Pulmonary artery endothelial cell (primary cell): Measurements from ENCODE around the gene ITGB7. TPM values are rescaled to one million over a fixed set of nuclear protein-coding genes. Genes with fewer than 3 reads are reported as not detected.

Experiments
- DNase-seq: peaks from one replicate; pipeline ENCODE4 v3.0.0-alpha.2; 2011; ENCODE audit warnings: low read depth, low spot score
- total RNA-seq: library from RNA; depleted of rRNA; stranded (reverse); fragments of >200 nt; gene quantifications from 2 replicates; pipeline ENCODE4 v1.2.3, GENCODE V29; 2014

Gene ITGB7
- total RNA-seq, 1 donor from 2014 or later, result not detected

- DNase-seq, result no peak
Measured at GRCh38 chr12:53231921-53232645, 25.0 kb upstream of the ITGB7 start, which contains the start of gene RARG. Gene RARG (minus strand): TSS chr12:53232209. CDS start chr12:53227545, 4,664 bp downstream.

DNA sequence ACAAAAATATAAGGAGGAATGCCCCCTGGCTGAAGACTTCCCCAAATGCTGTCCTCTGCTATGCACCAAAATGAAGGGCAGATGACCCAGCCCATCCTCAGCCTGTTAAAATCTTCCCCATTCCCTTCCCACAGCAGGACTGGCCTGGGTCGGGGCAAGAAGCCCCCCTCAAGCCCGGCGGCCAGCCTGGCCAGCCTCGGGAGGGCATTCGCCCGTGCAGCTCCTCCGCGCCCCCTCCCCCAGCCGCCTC, 24.5 kb upstream of the ITGB7 start:
- DNase-seq, result no peak

DNA sequence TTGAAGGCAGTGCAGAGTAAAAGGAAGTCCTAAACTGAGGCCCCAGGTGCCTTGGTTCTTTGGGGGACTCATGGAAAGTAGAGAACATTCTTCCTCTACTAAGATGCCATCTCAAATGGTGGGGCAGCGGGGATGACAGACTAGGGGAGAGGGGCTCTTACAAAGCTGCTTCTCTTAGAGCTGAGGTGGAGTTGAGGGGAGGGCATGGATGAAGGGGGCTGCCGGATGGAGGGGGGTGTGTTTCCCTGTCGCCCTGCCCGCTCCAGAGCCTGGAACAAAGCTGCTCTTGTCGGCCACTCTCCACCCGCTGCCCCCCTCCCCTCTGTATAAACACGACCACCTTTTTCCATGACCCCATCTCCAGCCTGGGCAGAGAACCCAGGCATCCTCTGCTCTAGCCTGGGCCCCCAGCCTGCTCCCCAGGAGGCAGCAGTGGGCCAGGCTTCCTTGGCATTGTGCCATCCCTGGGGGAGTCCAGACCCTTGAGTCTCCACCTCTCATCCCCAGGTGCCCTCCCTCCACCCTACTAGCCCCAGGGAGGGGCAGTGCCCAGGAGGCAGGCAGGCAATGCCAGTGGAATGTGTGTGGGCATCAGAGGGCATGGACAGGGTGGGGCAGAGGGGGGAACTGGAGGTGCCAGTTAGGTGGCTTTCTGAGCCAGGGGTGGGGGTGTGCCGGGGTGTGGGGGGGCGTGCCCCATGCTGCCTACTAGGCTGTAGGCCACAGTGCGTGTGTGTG, 23.2 kb upstream of the ITGB7 start:
- DNase-seq, result no peak

- DNase-seq, result no peak
Measured at GRCh38 chr12:53229454-53229853, 22.4 kb upstream of the ITGB7 start.

- DNase-seq, result no peak
Measured at GRCh38 chr12:53227836-53228235, 20.8 kb upstream of the ITGB7 start.

DNA sequence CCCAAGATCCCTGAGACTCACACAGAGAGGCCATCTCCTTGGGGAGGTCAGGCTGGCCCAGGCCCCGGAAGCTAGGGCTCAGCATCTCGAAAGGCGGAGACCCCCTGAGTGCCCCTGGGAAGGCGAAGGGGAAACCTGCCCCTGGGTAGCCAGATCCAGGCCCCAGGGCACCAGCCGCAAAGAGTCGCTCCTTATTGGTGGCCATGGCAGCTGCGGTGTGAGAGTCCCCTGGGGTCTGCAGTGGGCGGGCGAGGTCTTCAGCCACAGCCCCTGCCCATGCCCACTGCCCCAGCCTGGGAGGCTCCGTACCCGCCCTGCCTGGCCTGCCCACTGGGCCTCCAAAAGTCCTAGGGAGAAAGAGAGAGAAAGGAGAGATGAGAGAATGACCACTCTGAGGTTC, 20.3 kb upstream of the ITGB7 start:
- DNase-seq, result no peak

DNA sequence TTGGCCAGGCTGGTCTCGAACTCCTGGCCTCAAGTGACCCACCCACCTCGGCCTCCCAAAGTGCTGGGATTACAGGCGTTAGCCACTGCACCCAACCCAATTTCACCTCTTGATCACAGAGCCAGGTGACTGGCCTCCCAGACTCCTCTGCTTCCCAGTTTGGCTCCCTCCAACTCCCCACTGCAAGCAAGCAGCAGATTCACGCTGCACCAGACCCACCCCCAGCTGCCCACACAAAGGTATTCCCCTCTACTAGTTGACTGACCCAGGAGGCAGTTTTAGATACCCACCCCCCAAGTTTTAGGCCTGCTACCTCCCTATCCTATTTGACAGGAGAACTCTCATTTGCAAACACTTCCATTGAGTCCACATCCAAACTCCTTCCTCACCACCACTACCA, 19.8 kb upstream of the ITGB7 start:
- no peak for DNase-seq

GRCh38 chr12:53225635-53226424, 18.8 kb upstream of the ITGB7 start:
- no peak for DNase-seq

GRCh38 chr12:53224897-53225634, 18.0 kb upstream of the ITGB7 start:
- DNase-seq, result no peak

DNA sequence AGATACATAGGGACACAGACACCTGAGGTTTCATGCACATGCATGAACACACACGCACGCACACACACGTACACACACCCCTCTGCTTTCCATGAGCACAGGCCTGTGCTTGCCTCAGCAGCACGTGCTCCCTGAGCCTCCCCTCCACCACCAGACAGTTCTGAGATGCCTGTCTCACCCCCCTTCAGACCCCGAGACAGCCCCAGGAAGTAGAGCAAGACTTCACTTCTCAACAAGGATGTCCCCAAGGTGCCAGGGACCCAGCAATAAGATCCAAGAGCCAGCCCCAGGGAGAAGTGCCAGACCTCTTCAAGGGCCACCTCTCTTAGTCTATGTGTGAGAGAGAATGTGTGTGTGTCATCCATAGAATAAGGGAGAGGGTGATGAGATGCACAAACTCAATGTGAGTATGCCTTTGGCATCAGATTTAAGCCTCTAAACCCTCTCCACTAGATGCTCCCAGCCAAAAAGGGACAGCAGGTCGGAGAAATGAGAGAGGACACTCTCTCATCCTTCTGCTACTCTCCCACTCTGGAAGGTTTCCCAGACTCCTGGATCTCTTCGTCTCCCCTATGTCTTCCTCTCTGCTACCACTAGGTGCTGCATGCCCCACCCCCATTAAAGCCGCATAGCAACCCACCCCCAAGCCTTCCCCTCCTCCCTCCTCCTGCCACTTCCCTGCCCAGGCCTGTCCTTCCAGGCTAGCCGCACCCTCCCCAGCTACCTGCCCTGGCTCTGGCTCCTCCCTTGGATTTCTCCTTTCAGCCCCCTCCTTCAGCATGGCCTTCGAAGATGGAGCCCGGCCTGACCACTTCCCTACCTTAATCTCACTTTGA, 17.2 kb upstream of the ITGB7 start:
- no peak for DNase-seq

GRCh38 chr12:53223389-53224060, 16.5 kb upstream of the ITGB7 start:
- DNase-seq, result no peak

GRCh38 chr12:53222806-53223261, 15.8 kb upstream of the ITGB7 start:
- no peak for DNase-seq

DNA sequence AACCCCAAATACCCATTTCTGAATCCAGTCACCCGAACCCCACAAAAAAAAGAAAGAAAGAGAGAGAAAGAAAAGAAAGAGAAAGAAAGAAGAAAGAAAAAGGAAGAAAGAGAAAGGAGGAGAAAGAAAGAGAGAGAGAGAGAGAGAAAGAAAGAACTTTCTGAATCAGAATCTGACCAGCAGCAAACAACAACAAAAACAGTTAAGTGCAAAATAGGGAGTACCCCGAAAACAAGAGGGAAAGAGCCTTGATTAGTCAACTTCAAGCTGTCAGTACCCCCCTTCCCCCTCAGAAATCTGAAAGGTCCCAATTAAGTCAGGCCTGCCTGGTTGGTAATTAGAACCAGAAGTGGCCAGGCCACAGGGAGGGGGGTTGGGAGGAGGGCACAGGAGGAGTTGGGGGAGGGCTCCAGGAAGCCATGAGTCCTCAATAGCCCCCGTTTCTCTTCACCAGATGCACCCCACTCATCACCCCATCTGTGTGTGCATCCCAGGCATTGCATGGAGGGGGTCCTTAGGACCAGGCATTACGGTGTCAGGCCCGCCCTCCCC, 15.2 kb upstream of the ITGB7 start:
- DNase-seq, result no peak

- no peak for DNase-seq
Measured at GRCh38 chr12:53221203-53222080, 14.4 kb upstream of the ITGB7 start.

DNA sequence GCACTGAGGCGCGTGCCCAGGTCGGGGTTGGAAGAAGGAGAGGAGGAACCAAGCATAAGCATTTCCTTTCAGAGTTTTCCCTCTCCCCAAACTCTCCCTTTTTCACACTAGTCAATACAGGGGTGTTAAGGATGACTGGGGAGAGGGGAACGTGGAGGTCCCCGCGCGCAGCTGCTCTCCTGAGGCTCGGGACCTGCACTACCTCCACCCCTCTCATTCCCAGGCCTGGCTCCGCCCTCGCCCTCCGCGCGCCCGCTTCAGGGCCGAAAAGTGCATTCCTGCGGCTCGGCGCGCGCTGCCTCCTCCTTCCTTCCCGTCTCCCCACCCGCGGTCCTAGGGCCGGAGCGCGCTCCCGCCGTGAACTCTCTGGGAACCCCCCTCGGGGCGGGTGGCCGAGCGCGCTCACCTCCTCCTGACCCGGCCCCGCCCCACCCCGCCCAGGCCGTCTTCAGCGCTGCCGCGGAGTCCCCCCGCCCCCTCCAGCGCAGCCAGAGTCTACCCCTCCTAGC, 13.7 kb upstream of the ITGB7 start:
- DNase-seq, result peak; percentile 60

GRCh38 chr12:53219956-53220693, 13.1 kb upstream of the ITGB7 start:
- no peak for DNase-seq

DNA sequence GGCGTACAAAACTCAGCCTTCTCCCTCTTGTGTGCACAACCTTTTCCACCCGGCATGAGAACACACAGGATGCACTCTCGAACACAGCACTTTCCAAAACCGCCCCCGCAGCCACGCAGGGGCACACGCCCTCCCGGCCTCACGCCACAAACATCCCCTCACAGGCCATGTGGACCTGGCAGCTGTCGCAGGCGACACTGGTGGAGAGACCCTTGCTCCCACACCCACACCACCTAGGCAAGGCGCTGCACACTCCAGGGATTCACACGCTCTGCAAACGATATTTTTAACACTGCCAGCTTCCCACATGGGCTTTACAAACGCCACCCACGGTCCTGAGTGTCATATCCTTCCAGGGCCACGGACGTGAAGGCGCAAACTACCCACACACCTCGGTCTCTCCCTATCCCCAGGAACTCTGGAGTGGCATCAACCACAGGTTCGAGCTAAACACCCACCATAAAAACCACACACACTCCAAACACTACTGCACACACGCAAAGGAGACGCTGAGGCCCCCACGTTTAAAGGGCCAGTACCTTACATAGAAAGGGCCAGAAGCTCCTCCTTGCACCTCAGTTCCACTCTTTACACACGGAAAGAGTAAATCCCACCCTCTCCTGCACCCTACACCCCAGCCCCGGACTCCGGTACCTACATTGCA, 12.4 kb upstream of the ITGB7 start:
- DNase-seq, result no peak
